Endothelial cell of hepatic sinusoid (primary cell): ENCODE measurements around the gene UBE2J2.

Experiments used
- in situ Hi-C: cut with HindIII; loops from 2 replicates; pipeline ENCODE4 v1.10.0; 2017; ENCODE audit warnings: low sequenced_read_pairs

The UBE2J2 gene

GRCh38 chr1:1282998-1283397 lies 9.3 kb upstream of the UBE2J2 start:
- in situ Hi-C loops: no loop called here

- in situ Hi-C loops: no loop called here
Measured at GRCh38 chr1:1281533-1282321, 8.1 kb upstream of the UBE2J2 start.

- in situ Hi-C loops: no loop called here
Measured at GRCh38 chr1:1280782-1281481, 7.3 kb upstream of the UBE2J2 start.

- in situ Hi-C loops: loop anchor here (10.0 kb wide), 1 partner anchor 96 kb away; the partner anchor contains the start of gene AURKAIP1
Measured at GRCh38 chr1:1279028-1279427, 5.4 kb upstream of the UBE2J2 start.

- in situ Hi-C loops: loop anchor here (10.0 kb wide), 1 partner anchor 96 kb away; the partner anchor contains the start of gene AURKAIP1
Measured at GRCh38 chr1:1278620-1279019, 5.0 kb upstream of the UBE2J2 start.

GRCh38 chr1:1275836-1276235 lies 2.2 kb upstream of the UBE2J2 start:
- in situ Hi-C loops: loop anchor here (10.0 kb wide), 1 partner anchor 99 kb away; the partner anchor contains the start of gene AURKAIP1

GRCh38 chr1:1274931-1275431 lies 1.3 kb upstream of the UBE2J2 start:
- in situ Hi-C loops: loop anchor here (10.0 kb wide), 1 partner anchor 100 kb away; the partner anchor contains the start of gene AURKAIP1

- in situ Hi-C loops: loop anchor here (10.0 kb wide), 1 partner anchor 100 kb away; the partner anchor contains the start of gene AURKAIP1
Measured at GRCh38 chr1:1274299-1274930, 761 bp upstream of the UBE2J2 start.

- in situ Hi-C loops: loop anchor here (10.0 kb wide), 1 partner anchor 102 kb away; the partner anchor contains the start of gene AURKAIP1
Measured at GRCh38 chr1:1273209-1273511, 494 bp downstream of the UBE2J2 start.

GRCh38 chr1:1272341-1273208 lies 1.1 kb downstream of the UBE2J2 start:
- in situ Hi-C loops: loop anchor here (10.0 kb wide), 1 partner anchor 102 kb away; the partner anchor contains the start of gene AURKAIP1

- in situ Hi-C loops: loop anchor here (10.0 kb wide), 1 partner anchor 104 kb away; the partner anchor contains the start of gene AURKAIP1
Measured at GRCh38 chr1:1270813-1271212, 2.8 kb downstream of the UBE2J2 start.

GRCh38 chr1:1268284-1268682 lies 5.4 kb downstream of the UBE2J2 start:
- in situ Hi-C loops: no loop called here

GRCh38 chr1:1267488-1268283 lies 6.0 kb downstream of the UBE2J2 start:
- in situ Hi-C loops: no loop called here

GRCh38 chr1:1264868-1265272 lies 8.8 kb downstream of the UBE2J2 start:
- in situ Hi-C loops: no loop called here

- in situ Hi-C loops: no loop called here
Measured at GRCh38 chr1:1264026-1264425, 9.6 kb downstream of the UBE2J2 start.

- in situ Hi-C loops: no loop called here
Measured at GRCh38 chr1:1262758-1263157, 10.9 kb downstream of the UBE2J2 start.

- in situ Hi-C loops: no loop called here
Measured at GRCh38 chr1:1262071-1262470, 11.6 kb downstream of the UBE2J2 start.

- in situ Hi-C loops: no loop called here
Measured at GRCh38 chr1:1260843-1261560, 12.7 kb downstream of the UBE2J2 start.
